ENCODE measurements around the gene UTP3.

DNA sequence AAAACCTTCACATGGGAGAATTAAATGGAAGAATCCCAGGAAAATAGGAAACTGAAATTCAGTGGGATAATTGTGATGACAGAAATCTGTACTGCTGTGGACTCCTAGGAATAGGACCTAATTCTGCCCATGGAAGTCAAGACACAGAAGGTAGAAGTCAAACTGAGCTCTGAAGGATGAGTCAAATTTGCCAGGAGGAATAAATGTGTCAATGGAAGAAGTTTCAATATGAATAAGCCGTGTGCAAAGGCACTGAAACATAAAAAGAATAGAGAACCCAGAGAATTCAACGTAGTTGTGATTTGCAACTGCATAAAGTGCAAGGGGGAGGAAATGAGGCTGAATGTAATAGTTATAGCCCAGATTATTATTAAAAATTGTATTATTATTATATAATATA, 48.1 kb upstream of the UTP3 start:
- TF ChIP-seq, protein P1, sequence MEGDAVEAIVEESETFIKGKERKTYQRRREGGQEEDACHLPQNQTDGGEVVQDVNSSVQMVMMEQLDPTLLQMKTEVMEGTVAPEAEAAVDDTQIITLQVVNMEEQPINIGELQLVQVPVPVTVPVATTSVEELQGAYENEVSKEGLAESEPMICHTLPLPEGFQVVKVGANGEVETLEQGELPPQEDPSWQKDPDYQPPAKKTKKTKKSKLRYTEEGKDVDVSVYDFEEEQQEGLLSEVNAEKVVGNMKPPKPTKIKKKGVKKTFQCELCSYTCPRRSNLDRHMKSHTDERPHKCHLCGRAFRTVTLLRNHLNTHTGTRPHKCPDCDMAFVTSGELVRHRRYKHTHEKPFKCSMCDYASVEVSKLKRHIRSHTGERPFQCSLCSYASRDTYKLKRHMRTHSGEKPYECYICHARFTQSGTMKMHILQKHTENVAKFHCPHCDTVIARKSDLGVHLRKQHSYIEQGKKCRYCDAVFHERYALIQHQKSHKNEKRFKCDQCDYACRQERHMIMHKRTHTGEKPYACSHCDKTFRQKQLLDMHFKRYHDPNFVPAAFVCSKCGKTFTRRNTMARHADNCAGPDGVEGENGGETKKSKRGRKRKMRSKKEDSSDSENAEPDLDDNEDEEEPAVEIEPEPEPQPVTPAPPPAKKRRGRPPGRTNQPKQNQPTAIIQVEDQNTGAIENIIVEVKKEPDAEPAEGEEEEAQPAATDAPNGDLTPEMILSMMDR (IDR thresholded peaks at IDR 0.05; ENCODE audit: extremely low read depth in 1 of 2, insufficient read depth in 1 of 2, low read depth in 1 of 2, low read length in 2 of 2) = no peak
- no peak for TF ChIP-seq POLR2AphosphoS5 (IDR thresholded peaks at IDR 0.05; ENCODE audit: insufficient read depth, low read depth, low read length)
- no peak for TF ChIP-seq EZH2 (IDR thresholded peaks at IDR 0.05; ENCODE audit: borderline replicate concordance, low read depth, low read length, severe bottlenecking)
- TF ChIP-seq FOS (IDR thresholded peaks at IDR 0.05; ENCODE audit: borderline replicate concordance, insufficient read depth, low read length) = no peak
- no peak for TF ChIP-seq POLR2A (IDR thresholded peaks at IDR 0.05; ENCODE audit: low read depth, low read length)
- TF ChIP-seq JUN (IDR thresholded peaks at IDR 0.05; ENCODE audit: borderline replicate concordance, insufficient read depth, insufficient read length, low read depth) = no peak

Data from endothelial cell of umbilical vein (primary cell).